ENCODE data around the gene L3MBTL2.
"Not testable (repeated sequence)": the region's sequence is repeated elsewhere in the genome, so short reads cannot be mapped to it uniquely, and the experiment has no call there.

Gene L3MBTL2

DNA sequence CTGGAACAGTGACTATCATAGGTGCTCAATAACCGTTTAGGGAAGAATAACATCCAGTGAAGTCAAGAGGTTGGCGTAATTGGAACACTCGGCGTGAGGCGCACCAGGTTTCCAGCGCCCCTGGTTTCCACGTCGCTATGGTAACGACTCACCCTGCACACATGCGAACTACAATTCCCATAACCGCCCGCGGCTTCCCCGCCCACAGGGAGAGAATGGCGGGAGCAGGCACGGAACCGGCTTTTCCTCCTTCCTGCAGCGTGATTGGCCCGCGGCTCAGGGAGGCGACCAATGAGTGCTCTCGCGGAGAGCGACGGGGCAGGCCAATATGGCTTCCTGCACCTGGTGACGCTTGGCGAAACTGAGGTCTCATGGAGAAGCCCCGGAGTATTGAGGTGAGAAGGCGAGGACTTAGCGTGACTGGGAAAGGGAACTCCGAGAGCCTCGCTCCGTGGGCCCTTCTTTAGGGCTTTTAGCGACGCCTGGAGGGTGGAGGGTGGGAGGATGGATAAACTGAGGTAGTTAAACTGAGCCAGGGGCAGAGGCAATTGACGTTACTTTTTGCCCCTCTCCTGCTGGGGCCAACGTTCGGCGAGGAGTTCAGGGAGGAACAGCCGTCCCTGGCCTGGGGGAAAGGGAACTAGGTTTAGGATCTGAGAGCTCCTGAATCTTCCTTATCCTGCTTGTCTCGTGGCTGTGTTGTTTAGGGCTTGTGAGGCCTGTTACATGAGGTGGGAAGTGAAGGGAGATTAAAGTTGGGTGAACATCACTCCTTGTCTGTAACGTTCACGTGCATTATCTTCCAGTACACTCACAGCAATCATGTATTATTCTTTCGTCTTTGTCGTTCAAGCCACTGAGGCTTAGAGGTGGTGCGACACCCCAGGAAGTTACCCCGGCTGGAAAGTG lies at the start of gene L3MBTL2:
TSS of gene L3MBTL2 (plus strand) at position 321 of the 909 bp plus-strand sequence. CDS start at position 372, 51 bp downstream.
- DNase-seq, result peak; percentile 78

- DNase-seq, result no peak
Measured at GRCh38 chr22:41157083-41157482, 48.0 kb upstream of the L3MBTL2 start.

- no peak for DNase-seq
Measured at GRCh38 chr22:41169157-41169556, 36.0 kb upstream of the L3MBTL2 start.

DNA sequence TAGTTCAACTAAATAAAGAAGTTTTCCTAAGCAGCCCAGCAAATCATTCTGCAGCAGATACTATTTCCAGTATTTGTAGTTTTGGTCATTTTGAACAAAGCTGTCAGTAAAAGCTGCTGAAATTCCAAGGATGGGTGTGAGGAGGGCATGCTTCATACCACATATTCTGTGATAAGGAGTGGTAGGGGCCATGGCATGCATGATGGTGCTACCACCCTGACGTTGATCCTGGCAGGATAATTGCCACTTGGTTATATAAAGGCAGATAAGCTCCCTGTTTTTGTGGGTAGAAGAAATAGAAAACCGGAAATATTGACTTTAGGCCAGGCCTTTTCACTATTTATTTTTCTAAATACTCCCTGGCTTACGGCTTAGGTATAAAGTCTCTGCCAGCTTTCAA lies 33.1 kb upstream of the L3MBTL2 start:
- no peak for DNase-seq

DNA sequence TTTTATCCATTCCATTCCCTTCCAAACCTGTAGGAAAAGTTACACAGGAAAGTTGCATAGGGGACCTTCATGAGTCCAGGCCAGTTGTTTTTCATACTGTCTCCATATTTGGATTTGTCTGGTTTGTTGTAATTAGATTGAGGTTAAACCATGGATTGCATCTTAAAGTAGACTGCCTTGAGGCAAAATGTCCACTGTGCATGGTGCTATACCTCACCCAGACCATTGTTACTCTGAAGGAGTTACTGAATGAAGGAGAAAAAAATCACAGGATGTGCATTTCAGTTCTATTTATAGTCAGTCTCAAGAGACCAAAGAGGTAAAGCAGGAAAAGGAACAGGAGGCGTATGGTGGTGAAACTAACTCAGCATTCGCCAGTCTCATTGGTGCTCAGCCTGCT lies 29.6 kb upstream of the L3MBTL2 start:
- no peak for DNase-seq

DNA sequence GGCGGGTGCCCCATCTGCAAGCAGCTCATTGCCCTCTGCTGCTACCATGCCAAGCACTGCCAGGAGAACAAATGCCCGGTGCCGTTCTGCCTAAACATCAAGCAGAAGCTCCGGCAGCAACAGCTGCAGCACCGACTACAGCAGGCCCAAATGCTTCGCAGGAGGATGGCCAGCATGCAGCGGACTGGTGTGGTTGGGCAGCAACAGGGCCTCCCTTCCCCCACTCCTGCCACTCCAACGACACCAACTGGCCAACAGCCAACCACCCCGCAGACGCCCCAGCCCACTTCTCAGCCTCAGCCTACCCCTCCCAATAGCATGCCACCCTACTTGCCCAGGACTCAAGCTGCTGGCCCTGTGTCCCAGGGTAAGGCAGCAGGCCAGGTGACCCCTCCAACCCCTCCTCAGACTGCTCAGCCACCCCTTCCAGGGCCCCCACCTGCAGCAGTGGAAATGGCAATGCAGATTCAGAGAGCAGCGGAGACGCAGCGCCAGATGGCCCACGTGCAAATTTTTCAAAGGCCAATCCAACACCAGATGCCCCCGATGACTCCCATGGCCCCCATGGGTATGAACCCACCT lies 28.0 kb upstream of the L3MBTL2 start:
- DNase-seq, result no peak

- no peak for DNase-seq
Measured at GRCh38 chr22:41177622-41178424, 27.3 kb upstream of the L3MBTL2 start.

DNA sequence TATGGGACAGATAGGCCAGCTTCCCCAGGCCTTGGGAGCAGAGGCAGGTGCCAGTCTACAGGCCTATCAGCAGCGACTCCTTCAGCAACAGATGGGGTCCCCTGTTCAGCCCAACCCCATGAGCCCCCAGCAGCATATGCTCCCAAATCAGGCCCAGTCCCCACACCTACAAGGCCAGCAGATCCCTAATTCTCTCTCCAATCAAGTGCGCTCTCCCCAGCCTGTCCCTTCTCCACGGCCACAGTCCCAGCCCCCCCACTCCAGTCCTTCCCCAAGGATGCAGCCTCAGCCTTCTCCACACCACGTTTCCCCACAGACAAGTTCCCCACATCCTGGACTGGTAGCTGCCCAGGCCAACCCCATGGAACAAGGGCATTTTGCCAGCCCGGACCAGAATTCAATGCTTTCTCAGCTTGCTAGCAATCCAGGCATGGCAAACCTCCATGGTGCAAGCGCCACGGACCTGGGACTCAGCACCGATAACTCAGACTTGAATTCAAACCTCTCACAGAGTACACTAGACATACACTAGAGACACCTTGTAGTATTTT lies 26.6 kb upstream of the L3MBTL2 start:
- DNase-seq, result no peak

GRCh38 chr22:41180362-41180761 lies 24.8 kb upstream of the L3MBTL2 start:
- DNase-seq, result not testable (repeated sequence)

- DNase-seq, result no peak
Measured at GRCh38 chr22:41180926-41181325, 24.2 kb upstream of the L3MBTL2 start.

DNA sequence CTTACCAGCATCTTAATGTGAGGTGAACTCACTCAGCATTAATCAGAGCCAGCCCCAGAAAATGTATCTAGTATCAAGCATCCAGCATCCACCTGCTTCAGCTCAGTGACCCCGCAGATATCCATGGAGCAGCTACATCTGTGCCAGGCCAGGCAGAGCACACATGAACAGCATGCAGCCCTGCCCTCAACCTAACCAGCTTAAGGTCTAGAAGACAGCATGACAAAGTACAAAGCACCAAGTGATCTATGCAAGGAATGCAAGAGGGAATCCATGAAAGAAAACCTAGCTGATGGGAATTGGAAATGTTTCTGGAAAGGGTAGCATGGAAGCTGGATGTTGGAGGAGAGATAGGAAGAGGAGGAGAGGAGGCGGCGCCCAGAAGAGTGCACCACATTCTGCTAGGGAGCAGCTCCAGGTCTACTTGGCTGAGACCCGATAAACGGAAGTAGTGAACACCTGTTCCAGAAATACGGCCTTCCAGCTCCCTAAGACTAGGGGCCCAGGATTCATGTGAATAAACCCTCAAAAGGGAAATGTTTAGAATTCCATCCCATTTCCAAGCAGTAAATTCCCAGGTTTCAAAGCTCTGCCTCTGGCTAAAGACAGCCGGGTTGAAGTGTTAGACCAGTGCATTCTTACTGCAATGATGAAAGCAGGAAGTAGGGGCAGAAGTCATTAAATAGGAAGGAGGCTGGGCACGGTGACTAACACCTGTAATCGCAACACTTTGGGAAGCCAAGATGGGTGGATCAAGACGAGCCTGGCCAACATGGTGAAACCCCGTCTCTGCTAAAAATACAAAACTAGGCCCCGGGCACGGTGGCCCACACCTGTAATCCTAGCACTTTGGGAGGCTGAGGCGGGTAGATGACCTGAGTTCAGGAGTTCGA lies 23.5 kb upstream of the L3MBTL2 start:
- DNase-seq, result no peak

DNA sequence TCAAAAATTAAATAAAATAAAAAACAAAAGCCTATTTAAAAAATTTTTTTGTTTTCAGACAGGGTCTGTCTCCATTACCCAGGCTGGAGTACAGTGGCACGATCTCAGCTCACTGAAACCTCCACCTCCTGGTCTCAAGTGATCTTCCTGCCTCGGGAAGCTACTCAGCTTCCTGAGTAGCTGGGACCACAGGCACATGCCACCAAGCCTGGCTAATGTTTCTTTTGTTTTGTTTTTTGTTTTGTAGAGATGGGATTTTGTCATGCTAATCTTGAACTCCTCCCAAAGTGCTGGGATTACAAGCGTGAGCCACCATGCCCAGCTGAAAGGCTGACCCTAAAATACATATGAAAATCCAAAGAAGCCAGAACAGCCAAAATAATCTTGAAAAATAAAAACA lies 20.4 kb upstream of the L3MBTL2 start:
- DNase-seq, result no peak

DNA sequence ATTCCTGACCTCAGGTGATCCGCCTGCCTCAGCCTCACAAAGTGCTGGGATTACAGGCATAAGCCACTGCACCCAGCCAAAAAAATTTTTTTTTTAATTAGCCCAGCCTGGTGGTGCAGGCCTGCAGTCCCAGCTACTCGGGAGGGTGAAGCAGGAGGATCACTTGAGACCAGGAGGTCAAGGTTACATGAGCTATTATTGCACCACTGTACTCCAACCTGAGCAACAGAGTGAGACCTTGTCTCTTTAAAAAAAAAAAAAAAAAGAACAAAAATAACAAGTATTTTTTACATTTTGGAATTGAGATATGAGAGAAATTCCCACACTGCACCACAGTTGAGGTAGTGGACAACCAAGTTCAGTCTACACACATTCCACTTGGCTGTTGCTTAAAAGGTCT lies 13.6 kb upstream of the L3MBTL2 start:
- no peak for DNase-seq

GRCh38 chr22:41193829-41194228 lies 11.3 kb upstream of the L3MBTL2 start:
- no peak for DNase-seq

DNA sequence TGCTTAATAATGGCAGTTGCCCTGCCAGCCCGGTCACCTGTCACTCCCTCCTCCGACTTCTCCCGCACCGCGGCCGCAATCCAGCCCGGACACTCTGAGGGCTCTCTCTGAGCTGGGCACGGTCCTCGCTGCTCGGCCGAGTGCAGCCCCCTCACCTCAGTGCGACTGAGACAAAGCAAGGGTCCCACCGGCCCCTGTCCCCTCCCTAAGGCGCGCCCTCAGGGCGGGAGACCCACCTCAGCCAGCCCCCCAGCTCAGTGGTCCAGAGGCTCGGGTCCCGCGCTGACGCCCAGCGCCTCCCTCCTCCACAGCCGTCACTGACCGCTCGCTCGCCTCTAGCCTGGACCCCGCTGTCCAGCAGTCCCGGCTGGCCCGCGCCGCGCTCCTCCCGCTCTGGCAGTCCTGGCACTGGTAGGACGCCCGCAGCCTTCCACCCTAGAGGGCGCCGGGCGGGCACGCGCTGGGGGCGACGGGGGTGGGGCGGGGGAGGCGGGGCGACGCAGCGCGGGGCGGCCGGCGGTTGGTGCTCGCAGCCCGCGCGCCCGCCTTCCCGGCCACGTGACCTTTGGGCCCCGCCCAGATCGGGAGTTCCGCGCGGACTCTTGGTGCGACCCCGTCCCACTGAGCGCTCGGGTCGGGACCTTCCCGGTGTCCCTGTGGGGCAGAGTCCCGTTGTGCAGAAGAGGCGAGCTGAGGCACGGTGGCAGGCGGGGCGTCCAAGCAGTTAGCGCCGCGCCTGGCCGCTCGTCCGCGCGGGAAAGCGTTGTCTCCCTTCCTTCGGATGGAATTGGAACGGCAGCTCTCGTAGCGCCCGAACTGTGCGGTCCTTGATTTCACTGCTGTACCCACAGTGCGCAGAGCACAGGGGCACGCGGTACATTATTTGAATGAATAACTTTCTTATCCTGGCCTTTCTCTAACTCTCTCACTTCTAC lies 7.8 kb upstream of the L3MBTL2 start:
- DNase-seq, result peak; percentile 52

GRCh38 chr22:41198027-41198580 lies 7.0 kb upstream of the L3MBTL2 start:
- no peak for DNase-seq

DNA sequence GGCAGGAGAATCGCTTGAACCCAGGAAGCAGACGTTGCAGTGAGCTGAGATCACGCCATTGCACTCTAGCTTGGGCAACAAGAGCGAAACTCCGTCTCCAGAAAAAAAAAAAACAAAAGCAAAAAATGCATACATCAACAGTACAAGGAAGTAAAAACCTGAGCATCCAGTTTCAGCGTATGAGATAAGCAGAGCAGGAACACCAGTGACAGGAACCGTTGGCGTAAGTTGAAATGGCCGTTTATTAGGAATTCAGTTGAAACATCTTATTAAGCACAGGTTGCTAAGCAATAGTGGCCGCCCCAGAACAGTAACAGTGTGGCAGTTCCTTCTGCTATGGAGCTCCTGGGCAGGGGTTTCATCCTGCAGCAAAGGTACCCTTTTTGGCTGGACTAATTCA lies 4.0 kb upstream of the L3MBTL2 start:
- DNase-seq, result no peak

DNA sequence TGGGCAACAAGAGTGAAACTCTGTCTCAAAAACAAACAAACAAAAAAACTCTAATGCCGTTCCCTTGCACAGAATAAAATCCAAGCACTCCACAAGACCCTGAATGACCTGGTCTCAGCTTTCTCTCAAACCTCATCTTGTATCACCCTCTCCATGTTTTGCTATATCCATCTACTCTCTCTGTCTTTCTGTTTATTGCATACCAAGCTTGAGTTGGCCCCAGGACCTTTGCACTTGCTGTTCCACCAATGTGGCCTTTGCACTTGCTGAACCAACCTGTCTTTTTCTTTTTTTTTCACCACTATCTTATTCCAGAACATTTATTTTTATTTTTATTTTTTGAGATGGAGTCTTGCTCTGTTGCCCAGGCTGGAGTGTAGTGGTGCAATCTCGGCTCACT lies 2.0 kb upstream of the L3MBTL2 start:
- DNase-seq, result no peak

DNA sequence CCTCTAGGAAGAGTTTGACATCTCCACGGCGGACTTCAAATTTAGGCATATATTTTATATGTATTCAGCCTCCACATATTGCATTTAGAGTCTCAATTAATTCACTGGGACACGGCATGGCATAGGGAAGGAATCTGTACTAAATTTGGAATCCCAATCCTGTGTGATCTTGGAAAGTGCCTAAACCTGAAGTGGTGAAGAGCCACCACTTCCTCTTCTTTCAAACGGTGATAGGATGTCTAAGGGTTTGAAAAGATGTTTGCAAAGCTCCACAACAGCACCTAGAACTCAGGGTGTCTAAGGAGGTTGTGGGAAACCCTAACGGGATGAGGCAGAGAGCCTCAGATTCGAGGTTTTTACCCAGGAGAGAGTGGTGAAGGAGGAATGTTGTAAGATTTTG lies 1.0 kb upstream of the L3MBTL2 start:
- DNase-seq, result no peak

GRCh38 chr22:41206719-41207118 lies 1.6 kb downstream of the L3MBTL2 start:
- no peak for DNase-seq

- DNase-seq, result no peak
Measured at GRCh38 chr22:41215409-41215808, 10.3 kb downstream of the L3MBTL2 start.
